ENCODE measurements around the gene CCDC157. TPM values are rescaled to one million over a fixed set of nuclear protein-coding genes. Genes with fewer than 3 reads are reported as not detected.

The CCDC157 gene
- total RNA-seq, 1 donor from 2014 or later, result 2.3 TPM

DNA sequence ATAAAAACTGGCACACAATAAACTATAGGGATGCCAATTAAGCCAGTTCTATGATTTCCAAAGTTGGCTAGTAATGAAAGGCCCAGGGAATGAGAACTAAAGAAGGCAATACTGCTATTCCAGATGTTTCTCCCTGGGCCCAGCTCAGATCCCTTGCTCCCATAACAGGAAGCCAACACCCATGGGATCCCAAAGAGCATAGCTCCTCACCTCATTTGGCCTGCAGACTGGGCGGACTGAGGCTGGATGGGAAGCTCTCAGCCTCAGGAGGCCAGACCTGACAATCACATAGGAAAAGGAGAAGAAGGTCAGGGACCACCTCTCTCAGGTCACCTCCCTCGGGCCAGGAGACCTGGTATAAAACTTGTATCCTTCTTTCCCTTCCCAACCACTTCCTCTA, 35.3 kb upstream of the CCDC157 start:
- no peak overlapping the region for H3K27ac Mint-ChIP-seq (ENCODE audit: unreplicated experiment)
- DNase-seq (ENCODE audit: low spot score), result no peak
- H3K9me3 Mint-ChIP-seq (ENCODE audit: low read depth), result no peaks in the 10 kb centered on the region
- peaks cover 61% of the 10 kb centered on the region for H3K4me1 Mint-ChIP-seq (ENCODE audit: low read depth)
- peaks cover 6% of the 10 kb centered on the region for H3K36me3 Mint-ChIP-seq (ENCODE audit: low read depth)
- no peaks in the 10 kb centered on the region for H3K27me3 Mint-ChIP-seq (ENCODE audit: low read depth)
- TF ChIP-seq, protein P1, sequence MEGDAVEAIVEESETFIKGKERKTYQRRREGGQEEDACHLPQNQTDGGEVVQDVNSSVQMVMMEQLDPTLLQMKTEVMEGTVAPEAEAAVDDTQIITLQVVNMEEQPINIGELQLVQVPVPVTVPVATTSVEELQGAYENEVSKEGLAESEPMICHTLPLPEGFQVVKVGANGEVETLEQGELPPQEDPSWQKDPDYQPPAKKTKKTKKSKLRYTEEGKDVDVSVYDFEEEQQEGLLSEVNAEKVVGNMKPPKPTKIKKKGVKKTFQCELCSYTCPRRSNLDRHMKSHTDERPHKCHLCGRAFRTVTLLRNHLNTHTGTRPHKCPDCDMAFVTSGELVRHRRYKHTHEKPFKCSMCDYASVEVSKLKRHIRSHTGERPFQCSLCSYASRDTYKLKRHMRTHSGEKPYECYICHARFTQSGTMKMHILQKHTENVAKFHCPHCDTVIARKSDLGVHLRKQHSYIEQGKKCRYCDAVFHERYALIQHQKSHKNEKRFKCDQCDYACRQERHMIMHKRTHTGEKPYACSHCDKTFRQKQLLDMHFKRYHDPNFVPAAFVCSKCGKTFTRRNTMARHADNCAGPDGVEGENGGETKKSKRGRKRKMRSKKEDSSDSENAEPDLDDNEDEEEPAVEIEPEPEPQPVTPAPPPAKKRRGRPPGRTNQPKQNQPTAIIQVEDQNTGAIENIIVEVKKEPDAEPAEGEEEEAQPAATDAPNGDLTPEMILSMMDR (IDR thresholded peaks at IDR 0.05), result no peak
- H3K4me3 Mint-ChIP-seq (ENCODE audit: unreplicated experiment), result no peak overlapping the region

DNA sequence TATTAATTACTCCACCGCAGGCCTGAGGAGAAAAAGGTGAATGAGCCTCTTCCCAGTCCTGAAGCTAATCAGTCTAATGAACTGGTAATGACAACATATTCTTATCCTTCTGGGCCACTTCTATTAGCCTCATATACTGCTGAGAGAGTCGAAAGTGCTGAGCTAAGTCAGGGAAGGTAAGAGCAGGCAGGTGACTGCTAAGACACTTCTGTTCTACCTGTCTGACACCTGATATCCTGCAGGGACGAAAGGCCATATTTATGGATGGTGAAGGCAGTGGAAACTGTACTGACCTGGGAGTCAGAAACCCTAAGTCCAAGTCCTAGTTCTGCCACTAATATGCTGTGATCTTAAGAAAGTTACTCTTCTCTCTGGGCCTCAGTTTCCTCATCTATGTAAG, 33.6 kb upstream of the CCDC157 start:
- peaks cover 61% of the 10 kb centered on the region for H3K4me1 Mint-ChIP-seq (ENCODE audit: low read depth)
- H3K27ac Mint-ChIP-seq (ENCODE audit: unreplicated experiment), result no peak overlapping the region
- H3K36me3 Mint-ChIP-seq (ENCODE audit: low read depth), result peaks cover 6% of the 10 kb centered on the region
- DNase-seq (ENCODE audit: low spot score), result no peak
- no peaks in the 10 kb centered on the region for H3K9me3 Mint-ChIP-seq (ENCODE audit: low read depth)
- no peaks in the 10 kb centered on the region for H3K27me3 Mint-ChIP-seq (ENCODE audit: low read depth)
- no peak overlapping the region for H3K4me3 Mint-ChIP-seq (ENCODE audit: unreplicated experiment)
- TF ChIP-seq, protein P1 (IDR thresholded peaks at IDR 0.05), result no peak

DNA sequence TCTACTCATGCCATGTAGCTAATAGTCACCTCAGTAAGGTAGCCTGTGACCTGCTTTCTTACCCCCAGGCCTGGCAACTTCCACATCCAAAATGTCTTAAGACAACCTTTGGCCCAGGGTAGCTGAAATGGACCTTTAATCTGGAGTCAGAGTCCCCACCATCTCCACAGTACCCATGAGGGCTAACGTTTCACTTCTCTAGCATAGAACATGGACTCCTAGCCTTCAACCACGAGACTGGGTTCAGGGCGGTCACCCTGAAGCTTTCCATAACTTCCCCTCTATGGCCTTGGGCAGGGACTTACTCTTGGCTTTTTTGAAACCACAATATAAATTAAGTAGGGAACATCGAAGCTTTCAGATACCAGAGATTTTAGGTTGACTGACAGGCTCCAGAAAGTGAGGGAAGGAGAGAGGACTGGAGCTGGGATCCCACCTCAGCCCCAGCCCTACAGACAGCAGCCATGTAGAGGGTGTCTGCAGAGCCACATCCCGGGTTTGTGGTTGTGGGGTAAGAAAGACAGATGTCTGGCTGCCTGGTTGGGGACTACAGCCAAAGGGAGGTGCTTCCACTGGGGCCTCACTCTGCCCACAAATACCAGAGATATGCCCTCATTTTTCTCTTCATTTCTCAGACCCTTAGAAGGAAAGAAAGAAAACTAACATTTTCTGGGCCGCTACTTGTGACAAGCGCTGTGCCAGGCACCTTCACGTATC, 32.6 kb upstream of the CCDC157 start:
- TF ChIP-seq, protein P1 (IDR thresholded peaks at IDR 0.05), result no peak
- DNase-seq (ENCODE audit: low spot score), result no peak
- Mint-ChIP-seq H3K27ac (ENCODE audit: unreplicated experiment) (peak overlapping the region; percentile 89), H3K9me3 (ENCODE audit: low read depth) (no peaks in the 10 kb centered on the region), H3K36me3 (ENCODE audit: low read depth) (peaks cover 5% of the 10 kb centered on the region), H3K4me3 (ENCODE audit: unreplicated experiment) (peak overlapping the region; percentile 83), H3K27me3 (ENCODE audit: low read depth) (no peaks in the 10 kb centered on the region), H3K4me1 (ENCODE audit: low read depth) (peaks cover 64% of the 10 kb centered on the region)

DNA sequence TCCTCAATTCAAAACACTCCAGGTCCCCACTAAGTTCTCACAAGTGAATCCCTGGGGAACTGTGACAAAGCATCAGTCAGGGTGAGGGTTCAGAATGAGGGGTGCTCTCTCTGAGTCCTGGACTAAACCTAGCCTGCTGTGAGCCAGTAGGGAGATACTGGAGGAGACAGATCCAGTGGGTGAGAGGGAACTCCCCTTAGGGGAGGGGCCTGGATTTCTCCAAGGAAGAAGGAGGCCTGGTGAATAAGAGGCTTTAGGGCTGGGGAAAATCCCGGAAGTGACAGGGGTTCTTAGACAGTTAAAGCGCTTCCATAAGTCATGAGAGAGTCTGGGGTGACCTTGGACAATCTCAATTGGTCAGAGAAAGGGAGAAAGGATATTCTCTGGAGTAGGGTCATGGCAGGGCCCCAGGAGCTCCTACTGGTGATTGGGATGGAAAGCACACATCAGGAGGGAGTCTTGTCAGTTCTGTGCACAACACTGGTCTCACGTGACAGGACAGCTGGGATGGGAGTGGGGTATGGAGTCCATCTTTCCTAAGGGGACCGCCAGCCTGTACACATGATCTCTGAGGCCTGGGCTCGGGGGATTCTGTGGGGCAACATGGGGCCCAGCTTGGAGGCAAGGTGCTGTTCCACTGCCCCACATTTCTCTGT, 31.6 kb upstream of the CCDC157 start:
- no peak for DNase-seq (ENCODE audit: low spot score)
- Mint-ChIP-seq H3K27ac (ENCODE audit: unreplicated experiment) (peak overlapping the region; percentile 89), H3K36me3 (ENCODE audit: low read depth) (peaks cover 2% of the 10 kb centered on the region), H3K4me3 (ENCODE audit: unreplicated experiment) (peak overlapping the region; percentile 83), H3K27me3 (ENCODE audit: low read depth) (no peaks in the 10 kb centered on the region), H3K4me1 (ENCODE audit: low read depth) (peaks cover 56% of the 10 kb centered on the region), H3K9me3 (ENCODE audit: low read depth) (no peaks in the 10 kb centered on the region)
- TF ChIP-seq, protein P1 (IDR thresholded peaks at IDR 0.05), result no peak

DNA sequence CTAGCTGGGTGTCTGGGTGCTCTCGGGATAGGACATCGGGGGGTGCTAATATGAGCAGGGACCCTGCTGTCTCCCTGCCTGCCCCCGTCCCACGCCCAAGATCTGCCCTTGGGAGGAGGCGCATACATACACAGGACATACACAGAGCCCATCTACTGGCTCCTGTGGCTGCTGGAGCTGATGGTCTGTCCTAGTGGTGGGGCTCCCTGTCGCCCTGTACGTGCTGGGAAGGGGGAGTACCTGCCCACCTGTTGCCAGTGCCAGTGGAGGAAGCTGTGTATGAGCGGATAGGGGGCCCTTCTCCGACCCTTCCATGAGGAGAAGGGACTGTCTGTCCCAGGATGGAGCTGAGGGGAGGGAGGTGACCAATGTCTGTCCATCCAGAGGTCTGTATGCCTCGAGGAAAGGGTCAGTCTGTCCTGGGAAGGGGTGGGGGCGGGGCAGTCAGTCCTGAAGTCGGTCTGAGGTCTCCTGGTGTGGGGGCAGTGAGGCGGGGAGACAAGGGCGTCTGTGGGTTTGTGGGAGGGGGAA, 31.0 kb upstream of the CCDC157 start:
- Mint-ChIP-seq H3K9me3 (ENCODE audit: low read depth) (no peaks in the 10 kb centered on the region), H3K27me3 (ENCODE audit: low read depth) (no peaks in the 10 kb centered on the region), H3K27ac (ENCODE audit: unreplicated experiment) (peak overlapping the region; percentile 89), H3K4me3 (ENCODE audit: unreplicated experiment) (peak overlapping the region; percentile 83), H3K36me3 (ENCODE audit: low read depth) (peaks cover 3% of the 10 kb centered on the region), H3K4me1 (ENCODE audit: low read depth) (peaks cover 59% of the 10 kb centered on the region)
- TF ChIP-seq, protein P1 (IDR thresholded peaks at IDR 0.05), result no peak
- no peak for DNase-seq (ENCODE audit: low spot score)

All from chondrocyte (in vitro differentiated cells).